Activated CD4-positive, alpha-beta memory T cell treated with anti-CD3 and anti-CD28 coated beads, Interleukin-2, amount 10 ng/mL, durations not matched to agents 7 days and 5 days (primary cell): ENCODE data around the gene TSSC4. TPM values are rescaled to one million over a fixed set of nuclear protein-coding genes. Genes with fewer than 3 reads are reported as not detected.
A peak's percentile ranks its signal among the peaks of the same experiment; 100 is the strongest.

Experiments used
- CTCF ChIA-PET: fragments of 350-600 bp; sonication (Branson Sonifier 250); formaldehyde crosslinking; loops from one replicate; lab custom pipeline; 2021; ENCODE audit warnings: antibody characterized with exemption, inconsistent platforms; lab: Charles Lee
- POLR2A ChIA-PET: fragments of 350-600 bp; sonication (Branson Sonifier 250); formaldehyde crosslinking; loops from one replicate; lab custom pipeline; 2021; ENCODE audit warnings: antibody characterized with exemption; lab: Charles Lee
- DNase-seq: peaks from one replicate; pipeline ENCODE4 v3.0.0-alpha.2; 2020
- H3K27ac Mint-ChIP-seq: one replicate; pipeline ENCODE4 v1.8.0; 2021; ENCODE audit warnings: mild to moderate bottlenecking, mixed read lengths
- H3K27me3 Mint-ChIP-seq: one replicate; pipeline ENCODE4 v1.8.0; 2021; ENCODE audit warnings: mixed read lengths
- H3K36me3 Mint-ChIP-seq: one replicate; pipeline ENCODE4 v1.8.0; 2021; ENCODE audit warnings: low read depth, mixed read lengths
- H3K4me1 Mint-ChIP-seq: one replicate; pipeline ENCODE4 v1.8.0; 2021; ENCODE audit warnings: mixed read lengths
- H3K4me3 Mint-ChIP-seq: one replicate; pipeline ENCODE4 v1.8.0; 2021; ENCODE audit warnings: mild to moderate bottlenecking, mixed read lengths
- H3K9me3 Mint-ChIP-seq: one replicate; pipeline ENCODE4 v1.8.0; 2021; ENCODE audit warnings: mixed read lengths
- total RNA-seq, 2 experiments: library from RNA; stranded (reverse); gene quantifications; one replicate each; pipeline ENCODE4 v1.2.3, GENCODE V29; 2021

The TSSC4 gene
- total RNA-seq, 2 experiments from 2014 or later, result 46.4 to 46.5 TPM

- Mint-ChIP-seq H3K4me3 (no peak overlapping the region), H3K27me3 (no peaks in the 10 kb centered on the region), H3K4me1 (peaks cover 1% of the 10 kb centered on the region), H3K9me3 (no peaks in the 10 kb centered on the region), H3K27ac (no peak overlapping the region), H3K36me3 (no peaks in the 10 kb centered on the region)
- POLR2A ChIA-PET, result interaction anchor here (1.3 to 4.0 kb wide), 4 partner anchors 16 to 115 kb away, joined by 3 to 21 read pairs (median 4); no protein-coding TSS in a partner anchor
- CTCF ChIA-PET, result interaction anchor here (0.5 to 5.3 kb wide), 25 partner anchors 13 to 622 kb away, joined by 3 to 201 read pairs (median 4); partner anchors contain the start of genes C11orf21, KCNQ1, TSPAN32 and TSSC4
- peak; percentile 70 for DNase-seq
Measured at GRCh38 chr11:2420502-2421225, 20.1 kb downstream of the TSSC4 start.

- DNase-seq, result no peak
- H3K36me3 Mint-ChIP-seq, result no peaks in the 10 kb centered on the region
- ChIA-PET POLR2A (interaction anchor here (0.7 to 4.0 kb wide), 3 partner anchors 16 to 235 kb away, joined by 3 to 21 read pairs (median 3); no protein-coding TSS in a partner anchor), CTCF (interaction anchor here (0.5 to 5.3 kb wide), 20 partner anchors 18 to 622 kb away, joined by 3 to 201 read pairs (median 4); partner anchors contain the start of genes C11orf21, KCNQ1, TSPAN32 and TSSC4)
- H3K4me3 Mint-ChIP-seq, result no peak overlapping the region
- H3K9me3 Mint-ChIP-seq, result no peaks in the 10 kb centered on the region
- H3K27me3 Mint-ChIP-seq, result no peaks in the 10 kb centered on the region
- no peak overlapping the region for H3K27ac Mint-ChIP-seq
- H3K4me1 Mint-ChIP-seq, result peaks cover 1% of the 10 kb centered on the region
Measured at GRCh38 chr11:2421226-2421994, 20.9 kb downstream of the TSSC4 start.

- POLR2A ChIA-PET, result interaction anchor here (0.7 to 4.0 kb wide), 2 partner anchors 116 to 235 kb away, joined by 3 to 21 read pairs; no protein-coding TSS in a partner anchor
Measured at GRCh38 chr11:2421996-2422395, 21.4 kb downstream of the TSSC4 start.

GRCh38 chr11:2422461-2423156, 22.1 kb downstream of the TSSC4 start:
- no peak overlapping the region for H3K4me3 Mint-ChIP-seq
- ChIA-PET POLR2A (no interaction called here), CTCF (interaction anchor here (2.2 kb wide), 1 partner anchor 119 kb away, joined by 12 read pairs; no protein-coding TSS in a partner anchor)
- DNase-seq, result no peak
- H3K27me3 Mint-ChIP-seq, result no peaks in the 10 kb centered on the region
- no peaks in the 10 kb centered on the region for H3K9me3 Mint-ChIP-seq
- peaks cover 1% of the 10 kb centered on the region for H3K4me1 Mint-ChIP-seq
- H3K27ac Mint-ChIP-seq, result no peak overlapping the region
- H3K36me3 Mint-ChIP-seq, result no peaks in the 10 kb centered on the region

More at GRCh38 chr11:2421996-2422395, 21.4 kb downstream of the TSSC4 start:
- Mint-ChIP-seq H3K4me1 (peaks cover 1% of the 10 kb centered on the region), H3K9me3 (no peaks in the 10 kb centered on the region), H3K36me3 (no peaks in the 10 kb centered on the region), H3K27me3 (no peaks in the 10 kb centered on the region), H3K27ac (no peak overlapping the region), H3K4me3 (no peak overlapping the region)
- CTCF ChIA-PET, result interaction anchor here (2.2 to 5.3 kb wide), 4 partner anchors 21 to 227 kb away, joined by 12 to 201 read pairs (median 24); partner anchors contain the start of genes C11orf21, TSPAN32 and TSSC4
- no peak for DNase-seq

GRCh38 chr11:2423157-2424025, 22.8 kb downstream of the TSSC4 start:
- H3K4me3 Mint-ChIP-seq, result no peak overlapping the region
- DNase-seq, result no peak
- no peaks in the 10 kb centered on the region for H3K36me3 Mint-ChIP-seq
- ChIA-PET POLR2A (no interaction called here), CTCF (interaction anchor here (1.2 to 2.2 kb wide), 2 partner anchors 110 to 119 kb away, joined by 4 to 12 read pairs; no protein-coding TSS in a partner anchor)
- H3K9me3 Mint-ChIP-seq, result no peaks in the 10 kb centered on the region
- no peak overlapping the region for H3K27ac Mint-ChIP-seq
- peaks cover 1% of the 10 kb centered on the region for H3K4me1 Mint-ChIP-seq
- no peaks in the 10 kb centered on the region for H3K27me3 Mint-ChIP-seq

GRCh38 chr11:2424811-2425495, 24.4 kb downstream of the TSSC4 start:
- ChIA-PET POLR2A (no interaction called here), CTCF (no interaction called here)

GRCh38 chr11:2425506-2425905, 25.0 kb downstream of the TSSC4 start:
- ChIA-PET POLR2A (interaction anchor here (1.3 kb wide), 1 partner anchor 106 kb away, joined by 3 read pairs; no protein-coding TSS in a partner anchor), CTCF (interaction anchor here (0.7 to 1.4 kb wide), 2 partner anchors 105 to 106 kb away, joined by 3 to 6 read pairs; no protein-coding TSS in a partner anchor)
- Mint-ChIP-seq H3K27ac (no peak overlapping the region), H3K4me3 (no peak overlapping the region), H3K4me1 (peaks cover 1% of the 10 kb centered on the region), H3K36me3 (no peaks in the 10 kb centered on the region), H3K27me3 (no peaks in the 10 kb centered on the region), H3K9me3 (no peaks in the 10 kb centered on the region)
- no peak for DNase-seq

More at GRCh38 chr11:2424811-2425495, 24.4 kb downstream of the TSSC4 start:
- no peak overlapping the region for H3K4me3 Mint-ChIP-seq
- no peaks in the 10 kb centered on the region for H3K36me3 Mint-ChIP-seq
- no peak overlapping the region for H3K27ac Mint-ChIP-seq
- H3K4me1 Mint-ChIP-seq, result peaks cover 1% of the 10 kb centered on the region
- DNase-seq, result no peak
- H3K27me3 Mint-ChIP-seq, result no peaks in the 10 kb centered on the region
- no peaks in the 10 kb centered on the region for H3K9me3 Mint-ChIP-seq

- CTCF ChIA-PET, result interaction anchor here (0.7 to 1.4 kb wide), 3 partner anchors 9 to 106 kb away, joined by 3 to 6 read pairs (median 3); no protein-coding TSS in a partner anchor
- DNase-seq, result no peak
- Mint-ChIP-seq H3K4me3 (no peak overlapping the region), H3K27me3 (no peaks in the 10 kb centered on the region), H3K36me3 (no peaks in the 10 kb centered on the region), H3K27ac (no peak overlapping the region), H3K9me3 (no peaks in the 10 kb centered on the region), H3K4me1 (no peaks in the 10 kb centered on the region)
- POLR2A ChIA-PET, result interaction anchor here (1.3 kb wide), 1 partner anchor 105 kb away, joined by 3 read pairs; no protein-coding TSS in a partner anchor
Measured at GRCh38 chr11:2426221-2426620, 25.7 kb downstream of the TSSC4 start.

GRCh38 chr11:2426826-2427521, 26.4 kb downstream of the TSSC4 start:
- ChIA-PET POLR2A (interaction anchor here (0.7 to 1.1 kb wide), 3 partner anchors 105 to 466 kb away, joined by 3 read pairs; no protein-coding TSS in a partner anchor), CTCF (interaction anchor here (0.8 to 1.4 kb wide), 5 partner anchors 10 to 461 kb away, joined by 3 to 33 read pairs (median 4); no protein-coding TSS in a partner anchor)
- no peaks in the 10 kb centered on the region for H3K27me3 Mint-ChIP-seq
- H3K36me3 Mint-ChIP-seq, result no peaks in the 10 kb centered on the region
- no peaks in the 10 kb centered on the region for H3K4me1 Mint-ChIP-seq
- H3K27ac Mint-ChIP-seq, result no peak overlapping the region
- H3K9me3 Mint-ChIP-seq, result no peaks in the 10 kb centered on the region
- no peak overlapping the region for H3K4me3 Mint-ChIP-seq
- DNase-seq, result no peak

GRCh38 chr11:2427721-2428321, 27.3 kb downstream of the TSSC4 start:
- Mint-ChIP-seq H3K27me3 (no peaks in the 10 kb centered on the region), H3K27ac (no peak overlapping the region), H3K4me1 (no peaks in the 10 kb centered on the region), H3K9me3 (no peaks in the 10 kb centered on the region), H3K4me3 (no peak overlapping the region), H3K36me3 (no peaks in the 10 kb centered on the region)
- POLR2A ChIA-PET, result interaction anchor here (0.7 to 1.1 kb wide), 3 partner anchors 104 to 465 kb away, joined by 3 read pairs; no protein-coding TSS in a partner anchor
- CTCF ChIA-PET, result interaction anchor here (0.7 to 1.4 kb wide), 4 partner anchors 40 to 460 kb away, joined by 3 to 33 read pairs (median 4); no protein-coding TSS in a partner anchor
- DNase-seq, result no peak
